ENCODE measurements around the gene LGALS9C.
"Not testable (repeated sequence)": the region's sequence is repeated elsewhere in the genome, so short reads cannot be mapped to it uniquely, and the experiment has no call there.

GRCh38 chr17:18528435-18528834 is 51.8 kb downstream of the LGALS9C start:
- TF ChIP-seq, protein P1, sequence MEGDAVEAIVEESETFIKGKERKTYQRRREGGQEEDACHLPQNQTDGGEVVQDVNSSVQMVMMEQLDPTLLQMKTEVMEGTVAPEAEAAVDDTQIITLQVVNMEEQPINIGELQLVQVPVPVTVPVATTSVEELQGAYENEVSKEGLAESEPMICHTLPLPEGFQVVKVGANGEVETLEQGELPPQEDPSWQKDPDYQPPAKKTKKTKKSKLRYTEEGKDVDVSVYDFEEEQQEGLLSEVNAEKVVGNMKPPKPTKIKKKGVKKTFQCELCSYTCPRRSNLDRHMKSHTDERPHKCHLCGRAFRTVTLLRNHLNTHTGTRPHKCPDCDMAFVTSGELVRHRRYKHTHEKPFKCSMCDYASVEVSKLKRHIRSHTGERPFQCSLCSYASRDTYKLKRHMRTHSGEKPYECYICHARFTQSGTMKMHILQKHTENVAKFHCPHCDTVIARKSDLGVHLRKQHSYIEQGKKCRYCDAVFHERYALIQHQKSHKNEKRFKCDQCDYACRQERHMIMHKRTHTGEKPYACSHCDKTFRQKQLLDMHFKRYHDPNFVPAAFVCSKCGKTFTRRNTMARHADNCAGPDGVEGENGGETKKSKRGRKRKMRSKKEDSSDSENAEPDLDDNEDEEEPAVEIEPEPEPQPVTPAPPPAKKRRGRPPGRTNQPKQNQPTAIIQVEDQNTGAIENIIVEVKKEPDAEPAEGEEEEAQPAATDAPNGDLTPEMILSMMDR (IDR thresholded peaks at IDR 0.05) = not testable (repeated sequence)
- not testable (repeated sequence) for TF ChIP-seq POLR2AphosphoS5 (IDR thresholded peaks at IDR 0.05; ENCODE audit: insufficient read depth in 1 of 2, low read depth in 1 of 2)

All from vagina (tissue), 2 donors.